ENCODE measurements around the gene C6orf89.

Gene C6orf89

GRCh38 chr6:36858407-36858981 lies 27.3 kb upstream of the C6orf89 start:
- H3K56ac ChIP-seq (ENCODE audit: low read length) = no peak overlapping the region
- no peak overlapping the region for H2BK120ac ChIP-seq (ENCODE audit: low read depth, low read length)
- no peak overlapping the region for H3K18ac ChIP-seq (ENCODE audit: low read length)
- no peak overlapping the region for H3K4me2 ChIP-seq (ENCODE audit: low read length)
- H3K27me3 ChIP-seq (ENCODE audit: insufficient read depth, low read length, poor library complexity) = no peaks in the 10 kb centered on the region
- no peak overlapping the region for H3K9ac ChIP-seq (ENCODE audit: low read length)
- H3K4ac ChIP-seq (ENCODE audit: low read depth, low read length) = no peak overlapping the region
- H4K8ac ChIP-seq (ENCODE audit: low read depth, low read length) = no peak overlapping the region
- WGBS (ENCODE audit: extremely low coverage, insufficient coverage, low lambda C conversion rate) = no CpG with 5 or more reads among the region's 6 CpGs
- H2AK5ac ChIP-seq (ENCODE audit: low read length) = no peak overlapping the region
- no peak overlapping the region for H3K23ac ChIP-seq (ENCODE audit: low read length)
- H3K36me3 ChIP-seq (ENCODE audit: control insufficient read depth, insufficient read depth, low read length) = peaks cover 5% of the 10 kb centered on the region
- H2BK5ac ChIP-seq (ENCODE audit: low read length) = no peak overlapping the region
- peaks cover 20% of the 10 kb centered on the region for H3K79me2 ChIP-seq (ENCODE audit: control insufficient read depth, insufficient read depth, low read length)
- H3K4me1 ChIP-seq (ENCODE audit: control insufficient read depth, low read depth, low read length) = no peaks in the 10 kb centered on the region
- peak; percentile 63 for DNase-seq
- H3K27ac ChIP-seq (ENCODE audit: low read depth, low read length) = peak overlapping the region; percentile 31
- H3K79me1 ChIP-seq (ENCODE audit: low read length) = peaks cover 15% of the 10 kb centered on the region
- H2BK15ac ChIP-seq (replicated peaks; ENCODE audit: low read depth) = no peak overlapping the region
- H4K5ac ChIP-seq (ENCODE audit: low read length) = no peak overlapping the region
- no peak overlapping the region for H3K4me3 ChIP-seq (ENCODE audit: low read length)

GRCh38 chr6:36860126-36860525 lies 25.6 kb upstream of the C6orf89 start:
- H2BK15ac ChIP-seq (replicated peaks; ENCODE audit: low read depth) = no peak overlapping the region
- H2BK5ac ChIP-seq (ENCODE audit: low read length) = no peak overlapping the region
- no peak overlapping the region for H4K5ac ChIP-seq (ENCODE audit: low read length)
- no peak overlapping the region for H2BK120ac ChIP-seq (ENCODE audit: low read depth, low read length)
- no peak overlapping the region for H3K56ac ChIP-seq (ENCODE audit: low read length)
- H3K4ac ChIP-seq (ENCODE audit: low read depth, low read length) = no peak overlapping the region
- peaks cover 34% of the 10 kb centered on the region for H3K79me2 ChIP-seq (ENCODE audit: control insufficient read depth, insufficient read depth, low read length)
- H3K36me3 ChIP-seq (ENCODE audit: control insufficient read depth, insufficient read depth, low read length) = peaks cover 10% of the 10 kb centered on the region
- H3K23ac ChIP-seq (ENCODE audit: low read length) = no peak overlapping the region
- peaks cover 30% of the 10 kb centered on the region for H3K79me1 ChIP-seq (ENCODE audit: low read length)
- no peak overlapping the region for H3K9ac ChIP-seq (ENCODE audit: low read length)
- H3K27me3 ChIP-seq (ENCODE audit: insufficient read depth, low read length, poor library complexity) = no peaks in the 10 kb centered on the region
- no peak overlapping the region for H2AK5ac ChIP-seq (ENCODE audit: low read length)
- no peak overlapping the region for H4K8ac ChIP-seq (ENCODE audit: low read depth, low read length)
- H3K4me2 ChIP-seq (ENCODE audit: low read length) = no peak overlapping the region
- no peak overlapping the region for H3K18ac ChIP-seq (ENCODE audit: low read length)
- no peak overlapping the region for H3K4me3 ChIP-seq (ENCODE audit: low read length)
- no peaks in the 10 kb centered on the region for H3K4me1 ChIP-seq (ENCODE audit: control insufficient read depth, low read depth, low read length)
- no peak overlapping the region for H3K27ac ChIP-seq (ENCODE audit: low read depth, low read length)
- DNase-seq = no peak
- WGBS (ENCODE audit: extremely low coverage, insufficient coverage, low lambda C conversion rate) = no CpG with 5 or more reads among the region's 7 CpGs

DNA sequence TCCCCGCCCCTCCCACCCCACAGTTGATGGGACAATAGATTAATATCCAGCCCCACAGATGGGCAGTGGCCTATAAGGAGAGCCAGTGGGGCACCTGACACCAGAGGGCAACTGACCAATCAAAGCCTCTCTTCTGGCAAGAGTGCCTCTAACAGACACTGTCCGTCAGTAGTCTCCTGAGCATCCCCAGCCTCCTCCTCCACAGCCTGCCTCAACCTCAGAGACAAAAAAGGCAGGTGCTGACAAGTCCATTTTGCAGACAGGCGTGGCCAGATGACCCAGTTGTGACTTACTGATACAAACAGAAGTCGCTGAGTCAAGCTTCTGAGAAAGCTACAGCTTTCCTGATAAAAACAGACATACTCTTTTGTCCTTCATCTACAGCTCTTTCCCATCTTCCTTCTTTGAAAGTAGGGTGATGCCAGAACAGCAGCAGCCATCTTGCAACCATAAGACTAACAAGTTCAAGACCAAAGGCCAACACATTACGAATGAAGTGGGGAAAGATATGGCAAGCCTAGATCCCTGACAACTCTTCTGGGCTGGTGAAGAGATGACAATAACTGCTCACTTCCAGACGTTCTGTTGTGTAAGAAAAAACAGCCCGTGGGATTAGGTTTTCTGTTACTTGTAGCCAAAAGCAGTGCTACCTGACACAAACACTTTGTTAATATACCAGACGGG lies 23.4 kb upstream of the C6orf89 start:
- no peak overlapping the region for H2AK5ac ChIP-seq (ENCODE audit: low read length)
- H3K4me3 ChIP-seq (ENCODE audit: low read length) = no peak overlapping the region
- H2BK15ac ChIP-seq (replicated peaks; ENCODE audit: low read depth) = no peak overlapping the region
- H3K79me1 ChIP-seq (ENCODE audit: low read length) = peaks cover 32% of the 10 kb centered on the region
- no peak for DNase-seq
- no CpG with 5 or more reads among the region's 8 CpGs for WGBS (ENCODE audit: extremely low coverage, insufficient coverage, low lambda C conversion rate)
- H3K27ac ChIP-seq (ENCODE audit: low read depth, low read length) = no peak overlapping the region
- no peak overlapping the region for H3K56ac ChIP-seq (ENCODE audit: low read length)
- no peaks in the 10 kb centered on the region for H3K27me3 ChIP-seq (ENCODE audit: insufficient read depth, low read length, poor library complexity)
- no peak overlapping the region for H2BK120ac ChIP-seq (ENCODE audit: low read depth, low read length)
- peaks cover 43% of the 10 kb centered on the region for H3K79me2 ChIP-seq (ENCODE audit: control insufficient read depth, insufficient read depth, low read length)
- H3K4ac ChIP-seq (ENCODE audit: low read depth, low read length) = no peak overlapping the region
- no peak overlapping the region for H4K8ac ChIP-seq (ENCODE audit: low read depth, low read length)
- H4K5ac ChIP-seq (ENCODE audit: low read length) = no peak overlapping the region
- no peaks in the 10 kb centered on the region for H3K4me1 ChIP-seq (ENCODE audit: control insufficient read depth, low read depth, low read length)
- H3K23ac ChIP-seq (ENCODE audit: low read length) = no peak overlapping the region
- H3K36me3 ChIP-seq (ENCODE audit: control insufficient read depth, insufficient read depth, low read length) = peaks cover 7% of the 10 kb centered on the region
- H3K4me2 ChIP-seq (ENCODE audit: low read length) = no peak overlapping the region
- H3K9ac ChIP-seq (ENCODE audit: low read length) = no peak overlapping the region
- no peak overlapping the region for H2BK5ac ChIP-seq (ENCODE audit: low read length)
- H3K18ac ChIP-seq (ENCODE audit: low read length) = no peak overlapping the region

GRCh38 chr6:36862848-36863382 lies 22.8 kb upstream of the C6orf89 start:
- Histone ChIP-seq H3K9ac (ENCODE audit: low read length) (no peak overlapping the region), H3K23ac (ENCODE audit: low read length) (no peak overlapping the region), H2BK5ac (ENCODE audit: low read length) (no peak overlapping the region), H3K79me2 (ENCODE audit: control insufficient read depth, insufficient read depth, low read length) (peaks cover 49% of the 10 kb centered on the region), H3K56ac (ENCODE audit: low read length) (no peak overlapping the region), H3K4me3 (ENCODE audit: low read length) (no peak overlapping the region), H2BK15ac (replicated peaks; ENCODE audit: low read depth) (no peak overlapping the region), H3K27me3 (ENCODE audit: insufficient read depth, low read length, poor library complexity) (no peaks in the 10 kb centered on the region), H2BK120ac (ENCODE audit: low read depth, low read length) (no peak overlapping the region), H4K8ac (ENCODE audit: low read depth, low read length) (no peak overlapping the region), H3K36me3 (ENCODE audit: control insufficient read depth, insufficient read depth, low read length) (peaks cover 7% of the 10 kb centered on the region), H3K18ac (ENCODE audit: low read length) (no peak overlapping the region), H3K79me1 (ENCODE audit: low read length) (peaks cover 35% of the 10 kb centered on the region), H3K27ac (ENCODE audit: low read depth, low read length) (no peak overlapping the region), H3K4me2 (ENCODE audit: low read length) (no peak overlapping the region), H4K5ac (ENCODE audit: low read length) (no peak overlapping the region), H3K4me1 (ENCODE audit: control insufficient read depth, low read depth, low read length) (peaks cover 2% of the 10 kb centered on the region), H3K4ac (ENCODE audit: low read depth, low read length) (no peak overlapping the region), H2AK5ac (ENCODE audit: low read length) (no peak overlapping the region)
- no peak for DNase-seq
- no CpG with 5 or more reads among the region's 4 CpGs for WGBS (ENCODE audit: extremely low coverage, insufficient coverage, low lambda C conversion rate)

DNA sequence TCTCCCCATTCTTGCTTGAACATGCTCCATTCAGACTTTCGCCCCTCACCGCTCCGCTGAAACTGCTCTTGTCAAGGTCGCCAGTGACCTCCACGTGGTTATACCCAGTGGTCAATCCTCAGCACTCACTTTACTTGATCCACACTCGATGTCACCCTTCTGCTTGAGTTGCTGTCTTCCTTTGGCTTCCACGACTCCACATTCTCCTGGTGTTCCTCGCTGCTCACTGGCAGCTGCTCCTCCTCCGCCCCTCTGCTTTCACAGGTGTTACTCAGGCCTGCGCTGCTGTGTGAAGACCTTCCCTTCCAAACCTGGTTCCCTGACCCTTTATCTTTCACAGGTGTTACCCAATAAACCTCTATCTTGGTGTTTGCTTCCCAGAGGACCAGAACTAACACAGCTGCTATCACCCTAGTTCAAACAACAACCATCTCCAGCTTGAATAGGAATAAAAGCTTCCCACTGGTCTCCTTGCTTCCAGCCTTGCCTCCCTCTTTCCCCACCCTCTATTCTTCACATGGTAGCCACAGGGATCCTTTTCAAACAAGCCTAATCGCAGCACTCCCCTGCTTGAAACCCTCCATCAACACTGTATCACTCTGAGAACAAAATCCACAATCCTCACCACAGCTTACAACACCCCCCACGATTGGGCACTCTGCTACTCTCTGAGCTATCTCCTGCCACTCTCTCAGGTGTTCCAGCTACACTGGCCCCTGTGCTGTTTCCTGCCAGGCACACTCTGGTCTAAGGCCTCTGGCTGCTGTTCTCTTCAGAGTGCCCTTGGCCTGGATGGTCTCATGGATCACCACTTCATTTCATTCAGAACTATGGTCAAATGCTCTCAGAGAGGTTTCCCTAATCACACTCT lies 21.8 kb upstream of the C6orf89 start:
- Histone ChIP-seq H3K23ac (ENCODE audit: low read length) (no peak overlapping the region), H3K4me3 (ENCODE audit: low read length) (no peak overlapping the region), H3K18ac (ENCODE audit: low read length) (no peak overlapping the region), H3K79me2 (ENCODE audit: control insufficient read depth, insufficient read depth, low read length) (peaks cover 46% of the 10 kb centered on the region), H4K5ac (ENCODE audit: low read length) (no peak overlapping the region), H3K27me3 (ENCODE audit: insufficient read depth, low read length, poor library complexity) (no peaks in the 10 kb centered on the region), H2AK5ac (ENCODE audit: low read length) (no peak overlapping the region), H3K56ac (ENCODE audit: low read length) (peak overlapping the region; percentile 25), H3K4ac (ENCODE audit: low read depth, low read length) (no peak overlapping the region), H3K4me1 (ENCODE audit: control insufficient read depth, low read depth, low read length) (peaks cover 2% of the 10 kb centered on the region), H3K27ac (ENCODE audit: low read depth, low read length) (no peak overlapping the region), H3K4me2 (ENCODE audit: low read length) (no peak overlapping the region), H3K36me3 (ENCODE audit: control insufficient read depth, insufficient read depth, low read length) (peaks cover 7% of the 10 kb centered on the region), H3K79me1 (ENCODE audit: low read length) (peaks cover 35% of the 10 kb centered on the region), H2BK15ac (replicated peaks; ENCODE audit: low read depth) (no peak overlapping the region), H4K8ac (ENCODE audit: low read depth, low read length) (no peak overlapping the region), H2BK5ac (ENCODE audit: low read length) (no peak overlapping the region), H2BK120ac (ENCODE audit: low read depth, low read length) (no peak overlapping the region), H3K9ac (ENCODE audit: low read length) (no peak overlapping the region)
- DNase-seq = no peak
- no CpG with 5 or more reads among the region's 12 CpGs for WGBS (ENCODE audit: extremely low coverage, insufficient coverage, low lambda C conversion rate)
